ENCODE data around the gene GALNTL6. TPM values are rescaled to one million over a fixed set of nuclear protein-coding genes. Genes with fewer than 3 reads are reported as not detected.
"Not testable (repeated sequence)": the region's sequence is repeated elsewhere in the genome, so short reads cannot be mapped to it uniquely, and the experiment has no call there.

Gene GALNTL6
- total RNA-seq, 2 experiments from 2014 or later: not detected

DNA sequence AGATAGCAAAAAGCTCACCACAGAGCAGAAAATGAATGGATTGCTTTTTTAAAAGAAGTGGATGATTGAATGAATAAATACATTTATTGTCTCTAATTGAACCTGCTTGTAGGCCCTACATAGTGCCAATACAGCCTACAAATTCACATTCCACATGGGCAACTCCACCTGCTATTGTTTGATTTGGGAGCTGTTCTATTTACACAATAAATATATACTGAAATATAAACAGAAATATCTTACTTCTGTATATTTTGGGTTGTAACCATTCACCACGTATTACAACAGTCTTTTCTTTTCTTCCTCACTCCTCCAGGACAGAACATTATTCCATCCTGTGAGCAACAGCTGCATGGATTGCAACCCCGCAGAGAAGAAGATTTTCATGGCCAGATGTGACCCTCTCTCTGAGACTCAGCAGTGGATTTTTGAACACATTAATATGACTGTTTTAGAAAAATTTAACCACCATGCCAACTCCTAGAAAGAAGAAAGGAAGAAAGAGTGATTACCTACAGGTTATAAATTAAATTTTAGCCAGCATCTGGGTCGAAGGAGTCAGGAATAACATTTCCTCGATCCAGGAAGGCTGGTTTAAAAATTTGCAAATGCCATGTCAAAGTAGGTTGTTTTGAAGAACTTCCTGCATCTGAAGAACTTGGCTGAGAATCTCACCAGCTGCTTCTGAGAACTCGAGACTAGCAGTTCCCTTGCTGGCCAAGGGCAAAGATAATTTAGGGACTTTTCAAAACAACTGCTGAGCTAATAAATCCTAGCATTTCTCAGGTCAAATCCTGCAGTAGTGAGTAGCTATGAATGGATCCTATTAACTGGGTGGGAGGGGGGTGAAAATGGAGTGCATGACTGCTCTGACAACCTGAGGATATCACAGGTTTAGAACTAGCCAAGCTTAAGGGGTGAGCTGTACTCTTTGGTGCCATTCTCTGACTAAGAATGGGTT, 1226.7 kb downstream of the GALNTL6 start:
- peaks cover 24% of the 10 kb centered on the region for H3K27me3 Mint-ChIP-seq (ENCODE audit: low read depth)
- no peak overlapping the region for H3K27ac Mint-ChIP-seq
- no peaks in the 10 kb centered on the region for H3K36me3 Mint-ChIP-seq (ENCODE audit: low read depth)
- POLR2A ChIA-PET: no interaction called here
- no peak for DNase-seq
- no peaks in the 10 kb centered on the region for H3K4me1 Mint-ChIP-seq (ENCODE audit: low read depth)
- no peak overlapping the region for H3K4me3 Mint-ChIP-seq
- H3K9me3 Mint-ChIP-seq (ENCODE audit: insufficient read depth): no peaks in the 10 kb centered on the region
- CTCF ChIA-PET: interaction anchor here (1.1 to 2.1 kb wide), 3 partner anchors 13 to 262 kb away, joined by 3 to 8 read pairs (median 6); no protein-coding TSS in a partner anchor
- no peak for ATAC-seq

GRCh38 chr4:173041482-173041881, 1228.3 kb downstream of the GALNTL6 start:
- H3K27ac Mint-ChIP-seq: no peak overlapping the region
- POLR2A ChIA-PET: no interaction called here
- H3K36me3 Mint-ChIP-seq (ENCODE audit: low read depth): no peaks in the 10 kb centered on the region
- CTCF ChIA-PET: no interaction called here
- H3K4me1 Mint-ChIP-seq (ENCODE audit: low read depth): no peaks in the 10 kb centered on the region
- H3K4me3 Mint-ChIP-seq: no peak overlapping the region
- ATAC-seq: no peak
- no peaks in the 10 kb centered on the region for H3K9me3 Mint-ChIP-seq (ENCODE audit: insufficient read depth)
- peaks cover 24% of the 10 kb centered on the region for H3K27me3 Mint-ChIP-seq (ENCODE audit: low read depth)
- DNase-seq: no peak

DNA sequence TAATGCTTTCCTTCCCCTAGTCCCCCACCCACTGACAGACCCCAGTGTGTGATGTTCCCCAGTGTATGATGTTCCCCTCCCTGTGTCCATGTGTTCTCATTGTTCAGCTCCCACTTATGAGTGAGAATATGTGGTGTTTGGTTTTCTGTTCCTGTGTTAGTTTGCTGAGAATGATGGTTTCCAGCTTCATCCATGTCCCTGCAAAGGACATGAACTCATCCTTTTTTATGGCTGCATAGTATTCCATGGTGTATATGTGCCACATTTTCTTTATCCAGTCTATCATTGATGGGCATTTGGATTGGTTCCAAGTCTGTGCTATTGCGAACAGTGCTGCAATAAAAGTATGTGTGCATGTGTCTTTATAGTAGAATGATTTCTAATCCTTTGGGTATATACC, 1228.9 kb downstream of the GALNTL6 start:
- H3K27ac Mint-ChIP-seq; POLR2A ChIA-PET; H3K4me1 Mint-ChIP-seq (ENCODE audit: low read depth); ATAC-seq; DNase-seq; CTCF ChIA-PET; H3K36me3 Mint-ChIP-seq (ENCODE audit: low read depth); H3K4me3 Mint-ChIP-seq; H3K9me3 Mint-ChIP-seq (ENCODE audit: insufficient read depth): not testable (repeated sequence)
- peaks cover 24% of the 10 kb centered on the region for H3K27me3 Mint-ChIP-seq (ENCODE audit: low read depth)

GRCh38 chr4:173044340-173044739, 1231.1 kb downstream of the GALNTL6 start:
- POLR2A ChIA-PET: no interaction called here
- Mint-ChIP-seq H3K27me3 (ENCODE audit: low read depth) (peaks cover 17% of the 10 kb centered on the region), H3K9me3 (ENCODE audit: insufficient read depth) (no peaks in the 10 kb centered on the region), H3K36me3 (ENCODE audit: low read depth) (no peaks in the 10 kb centered on the region), H3K27ac (no peak overlapping the region), H3K4me3 (no peak overlapping the region), H3K4me1 (ENCODE audit: low read depth) (no peaks in the 10 kb centered on the region)
- DNase-seq: no peak
- no peak for ATAC-seq
- CTCF ChIA-PET: interaction anchor here (1.2 kb wide), 1 partner anchor 213 kb away, joined by 4 read pairs; no protein-coding TSS in a partner anchor

DNA sequence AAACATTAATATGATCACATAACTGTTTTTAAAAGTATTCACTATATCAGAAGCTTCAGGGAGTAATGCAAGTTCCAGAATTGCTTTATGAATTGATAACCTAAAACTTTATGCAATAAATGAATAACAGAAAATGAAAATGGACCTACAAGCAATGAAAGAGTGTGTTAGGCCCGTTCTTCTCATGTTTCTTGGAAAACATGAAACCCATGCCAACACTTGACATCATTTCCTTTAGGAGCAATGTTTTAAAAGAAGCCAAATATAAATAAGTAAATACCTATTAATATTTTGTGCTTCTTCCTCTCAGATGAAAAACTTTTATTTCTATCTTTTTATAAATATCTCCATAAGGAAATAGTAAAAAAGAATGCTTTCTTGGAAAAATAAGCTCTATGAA, 1232.4 kb downstream of the GALNTL6 start:
- no peaks in the 10 kb centered on the region for H3K4me1 Mint-ChIP-seq (ENCODE audit: low read depth)
- ATAC-seq (no peak), DNase-seq (no peak)
- ChIA-PET CTCF (interaction anchor here (1.5 kb wide), 1 partner anchor 9 kb away, joined by 3 read pairs; no protein-coding TSS in a partner anchor), POLR2A (no interaction called here)
- H3K9me3 Mint-ChIP-seq (ENCODE audit: insufficient read depth): no peaks in the 10 kb centered on the region
- H3K27me3 Mint-ChIP-seq (ENCODE audit: low read depth): peaks cover 14% of the 10 kb centered on the region
- no peak overlapping the region for H3K4me3 Mint-ChIP-seq
- no peak overlapping the region for H3K27ac Mint-ChIP-seq
- no peaks in the 10 kb centered on the region for H3K36me3 Mint-ChIP-seq (ENCODE audit: low read depth)

- ChIA-PET CTCF (interaction anchor here (1.5 kb wide), 1 partner anchor 8 kb away, joined by 3 read pairs; no protein-coding TSS in a partner anchor), POLR2A (no interaction called here)
- no peak overlapping the region for H3K4me3 Mint-ChIP-seq
These were observed 1232.9 kb downstream of the GALNTL6 start for GRCh38 chr4:173046144-173046543.

GRCh38 chr4:173046818-173047217, 1233.6 kb downstream of the GALNTL6 start:
- peaks cover 16% of the 10 kb centered on the region for H3K27me3 Mint-ChIP-seq (ENCODE audit: low read depth)
- ChIA-PET CTCF (no interaction called here), POLR2A (no interaction called here)
- ATAC-seq (no peak), DNase-seq (no peak)
- no peaks in the 10 kb centered on the region for H3K9me3 Mint-ChIP-seq (ENCODE audit: insufficient read depth)
- H3K27ac Mint-ChIP-seq: no peak overlapping the region
- no peaks in the 10 kb centered on the region for H3K4me1 Mint-ChIP-seq (ENCODE audit: low read depth)
- no peak overlapping the region for H3K4me3 Mint-ChIP-seq
- no peaks in the 10 kb centered on the region for H3K36me3 Mint-ChIP-seq (ENCODE audit: low read depth)

More at GRCh38 chr4:173046144-173046543, 1232.9 kb downstream of the GALNTL6 start:
- H3K4me1 Mint-ChIP-seq (ENCODE audit: low read depth): no peaks in the 10 kb centered on the region
- H3K36me3 Mint-ChIP-seq (ENCODE audit: low read depth): no peaks in the 10 kb centered on the region
- DNase-seq (no peak), ATAC-seq (no peak)
- no peaks in the 10 kb centered on the region for H3K9me3 Mint-ChIP-seq (ENCODE audit: insufficient read depth)
- peaks cover 16% of the 10 kb centered on the region for H3K27me3 Mint-ChIP-seq (ENCODE audit: low read depth)
- H3K27ac Mint-ChIP-seq: no peak overlapping the region

- H3K4me3 Mint-ChIP-seq: no peak overlapping the region
- DNase-seq (no peak), ATAC-seq (no peak)
- no peaks in the 10 kb centered on the region for H3K4me1 Mint-ChIP-seq (ENCODE audit: low read depth)
- ChIA-PET POLR2A (no interaction called here), CTCF (no interaction called here)
- peaks cover 4% of the 10 kb centered on the region for H3K27me3 Mint-ChIP-seq (ENCODE audit: low read depth)
- no peak overlapping the region for H3K27ac Mint-ChIP-seq
- no peaks in the 10 kb centered on the region for H3K9me3 Mint-ChIP-seq (ENCODE audit: insufficient read depth)
- no peaks in the 10 kb centered on the region for H3K36me3 Mint-ChIP-seq (ENCODE audit: low read depth)
These were observed 1238.0 kb downstream of the GALNTL6 start for GRCh38 chr4:173051232-173051631.

DNA sequence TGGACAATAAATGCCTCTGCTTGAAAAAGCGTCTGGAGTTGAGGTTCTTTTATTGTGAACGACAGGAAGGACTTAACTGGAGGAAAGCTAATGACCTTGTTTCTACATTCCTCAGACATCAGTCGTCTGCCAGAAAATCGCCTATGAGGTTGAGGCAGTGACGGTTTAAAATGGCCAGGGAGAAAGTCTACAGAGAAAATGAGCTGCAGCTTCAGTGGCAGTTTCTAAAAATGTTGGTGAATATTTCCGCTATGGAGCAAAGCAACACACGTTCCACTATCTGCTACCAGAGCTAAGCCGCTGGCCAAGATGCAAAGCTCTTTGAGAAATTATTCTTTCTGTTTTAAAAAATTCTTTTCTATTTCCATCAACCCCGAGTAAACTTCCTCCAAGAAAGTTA, 1238.5 kb downstream of the GALNTL6 start:
- no peaks in the 10 kb centered on the region for H3K4me1 Mint-ChIP-seq (ENCODE audit: low read depth)
- POLR2A ChIA-PET: no interaction called here
- CTCF ChIA-PET: no interaction called here
- H3K9me3 Mint-ChIP-seq (ENCODE audit: insufficient read depth): no peaks in the 10 kb centered on the region
- no peak overlapping the region for H3K27ac Mint-ChIP-seq
- H3K27me3 Mint-ChIP-seq (ENCODE audit: low read depth): peaks cover 7% of the 10 kb centered on the region
- DNase-seq: no peak
- H3K36me3 Mint-ChIP-seq (ENCODE audit: low read depth): no peaks in the 10 kb centered on the region
- no peak overlapping the region for H3K4me3 Mint-ChIP-seq
- ATAC-seq: no peak

- POLR2A ChIA-PET: no interaction called here
- no peaks in the 10 kb centered on the region for H3K36me3 Mint-ChIP-seq (ENCODE audit: low read depth)
- ATAC-seq (no peak), DNase-seq (no peak)
- CTCF ChIA-PET: no interaction called here
- H3K4me3 Mint-ChIP-seq: no peak overlapping the region
- peaks cover 7% of the 10 kb centered on the region for H3K27me3 Mint-ChIP-seq (ENCODE audit: low read depth)
- no peak overlapping the region for H3K27ac Mint-ChIP-seq
- no peaks in the 10 kb centered on the region for H3K9me3 Mint-ChIP-seq (ENCODE audit: insufficient read depth)
- no peaks in the 10 kb centered on the region for H3K4me1 Mint-ChIP-seq (ENCODE audit: low read depth)
These were observed 1239.2 kb downstream of the GALNTL6 start for GRCh38 chr4:173052439-173052838.

GRCh38 chr4:173056271-173056670, 1243.1 kb downstream of the GALNTL6 start:
- POLR2A ChIA-PET: no interaction called here
- Mint-ChIP-seq H3K36me3 (ENCODE audit: low read depth) (no peaks in the 10 kb centered on the region), H3K4me3 (no peak overlapping the region), H3K27me3 (ENCODE audit: low read depth) (peaks cover 4% of the 10 kb centered on the region), H3K4me1 (ENCODE audit: low read depth) (no peaks in the 10 kb centered on the region), H3K9me3 (ENCODE audit: insufficient read depth) (no peaks in the 10 kb centered on the region), H3K27ac (no peak overlapping the region)
- ATAC-seq (no peak), DNase-seq (no peak)
- CTCF ChIA-PET: interaction anchor here (2.7 kb wide), 1 partner anchor 43 kb away, joined by 7 read pairs; no protein-coding TSS in a partner anchor

GRCh38 chr4:173056710-173057109, 1243.5 kb downstream of the GALNTL6 start:
- no peaks in the 10 kb centered on the region for H3K9me3 Mint-ChIP-seq (ENCODE audit: insufficient read depth)
- no peak for DNase-seq
- H3K27me3 Mint-ChIP-seq (ENCODE audit: low read depth): peaks cover 2% of the 10 kb centered on the region
- no peaks in the 10 kb centered on the region for H3K4me1 Mint-ChIP-seq (ENCODE audit: low read depth)
- CTCF ChIA-PET: interaction anchor here (2.7 kb wide), 1 partner anchor 43 kb away, joined by 7 read pairs; no protein-coding TSS in a partner anchor
- no peak for ATAC-seq
- POLR2A ChIA-PET: no interaction called here
- no peak overlapping the region for H3K4me3 Mint-ChIP-seq
- no peak overlapping the region for H3K27ac Mint-ChIP-seq
- no peaks in the 10 kb centered on the region for H3K36me3 Mint-ChIP-seq (ENCODE audit: low read depth)

All from activated CD8-positive, alpha-beta T cell treated with anti-CD3 and anti-CD28 coated beads, Interleukin-2, amount 10 ng/mL, durations not matched to agents 7 days and 5 days (primary cell).